ENCODE measurements around the gene TSNAX.

Gene TSNAX

DNA sequence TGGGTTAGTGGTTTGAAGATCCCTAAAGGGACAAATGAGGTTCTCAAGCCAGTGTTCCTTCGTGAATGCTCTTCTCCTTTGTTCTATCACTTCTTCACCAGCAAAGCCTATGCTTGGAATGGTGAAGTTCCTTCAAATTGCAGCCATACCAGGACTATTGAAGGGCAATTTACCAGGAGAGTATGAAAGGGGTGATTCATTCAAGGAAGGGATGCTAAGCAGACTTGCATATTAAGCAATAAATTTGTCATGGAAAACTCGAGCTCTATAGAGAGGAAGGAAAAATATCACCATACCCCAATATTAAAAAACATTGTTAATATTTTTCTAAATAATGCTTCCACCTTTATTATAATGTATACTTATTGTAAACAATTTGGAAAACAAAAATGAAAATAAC, 9.3 kb upstream of the TSNAX start:
- DNase-seq, result no peak

DNA sequence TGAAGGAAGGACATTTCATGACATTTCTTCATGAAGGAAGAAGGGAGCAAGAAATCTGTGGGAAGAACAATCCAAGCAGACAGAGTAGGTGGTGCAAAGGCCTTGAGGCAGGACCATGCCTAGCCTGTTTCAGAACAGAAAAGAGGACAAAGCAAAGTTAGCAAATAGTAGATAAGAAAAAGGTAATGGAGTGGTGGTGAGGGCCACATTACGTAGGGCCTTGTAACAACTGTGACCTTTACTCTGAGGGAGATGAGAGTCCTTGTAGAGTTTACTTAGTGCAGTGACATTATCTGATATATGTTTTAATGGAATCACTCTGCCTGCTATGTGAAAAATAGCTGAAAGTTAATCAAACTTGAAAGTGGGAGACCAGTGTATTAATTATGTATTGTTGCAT, 6.4 kb upstream of the TSNAX start:
- DNase-seq, result no peak

DNA sequence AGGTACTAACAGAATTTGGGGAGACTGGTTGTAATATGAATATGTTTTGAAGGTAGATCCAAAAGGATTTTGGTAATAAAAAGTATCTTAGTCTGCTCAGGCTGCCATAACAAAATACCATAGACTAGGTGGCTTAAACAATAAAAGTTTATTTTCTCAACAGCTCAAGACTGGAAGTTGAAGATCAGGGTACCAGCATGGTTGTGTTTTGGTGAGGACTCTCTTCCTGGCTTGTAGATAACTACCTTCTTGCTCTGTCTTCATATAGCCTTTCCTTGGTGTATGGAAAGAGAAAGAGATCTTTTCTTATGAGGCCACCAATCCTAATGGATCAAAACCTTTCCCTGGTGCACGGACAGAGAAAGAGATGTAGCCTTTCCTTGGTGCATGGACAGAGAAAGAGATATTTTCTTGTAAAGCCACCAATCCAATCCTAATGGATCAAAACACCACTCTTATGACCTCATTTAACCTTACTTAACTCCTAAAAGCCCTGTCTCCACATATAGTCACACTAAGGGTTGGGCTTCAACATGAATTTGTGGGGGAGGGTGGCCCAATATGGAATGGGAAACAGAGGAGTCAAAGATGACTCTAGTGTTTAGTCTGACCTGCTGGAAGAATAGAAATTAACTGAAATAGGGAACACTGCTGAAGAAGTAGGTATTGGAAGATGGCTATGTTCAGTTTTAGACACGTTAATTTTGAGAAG, 5.4 kb upstream of the TSNAX start:
- DNase-seq, result no peak

DNA sequence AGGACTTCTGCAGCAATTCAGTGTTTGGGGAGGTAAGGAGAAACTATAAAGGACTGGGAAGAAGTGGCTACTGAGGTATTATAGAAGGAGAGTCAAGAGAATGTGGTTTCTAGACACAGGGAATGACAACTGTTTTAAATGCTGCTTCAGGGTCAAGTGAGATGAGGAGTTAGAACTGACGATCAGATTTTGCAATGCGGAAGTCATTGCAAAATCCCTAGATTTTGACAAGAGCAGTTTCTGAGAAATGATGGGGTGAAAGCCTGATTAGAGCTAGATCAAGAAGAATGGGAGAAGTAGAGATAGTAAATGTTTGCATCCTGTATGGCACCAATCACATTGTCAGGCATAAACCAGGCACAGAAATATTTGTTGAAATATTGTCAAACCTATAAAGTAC, 4.7 kb upstream of the TSNAX start:
- DNase-seq, result no peak

DNA sequence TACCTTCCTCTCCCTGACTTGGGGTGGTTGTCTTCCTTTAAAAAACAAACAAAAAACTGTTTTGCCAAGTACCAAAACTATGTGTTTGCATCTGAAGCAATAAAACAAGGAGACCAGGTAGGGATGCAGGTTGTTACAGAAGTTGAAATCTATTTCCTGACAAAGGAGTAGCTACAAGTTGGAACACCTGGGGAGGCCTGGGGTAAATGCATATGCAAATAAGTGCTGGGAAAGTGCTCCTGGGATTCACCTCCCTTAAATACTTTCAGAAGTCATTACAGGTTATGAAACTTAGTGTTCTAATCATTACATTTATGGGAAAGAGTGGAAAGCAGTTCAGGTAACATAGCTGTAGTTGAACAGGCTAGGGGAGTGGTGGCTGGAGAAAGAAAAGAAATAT, 1.9 kb upstream of the TSNAX start:
- DNase-seq, result no peak

DNA sequence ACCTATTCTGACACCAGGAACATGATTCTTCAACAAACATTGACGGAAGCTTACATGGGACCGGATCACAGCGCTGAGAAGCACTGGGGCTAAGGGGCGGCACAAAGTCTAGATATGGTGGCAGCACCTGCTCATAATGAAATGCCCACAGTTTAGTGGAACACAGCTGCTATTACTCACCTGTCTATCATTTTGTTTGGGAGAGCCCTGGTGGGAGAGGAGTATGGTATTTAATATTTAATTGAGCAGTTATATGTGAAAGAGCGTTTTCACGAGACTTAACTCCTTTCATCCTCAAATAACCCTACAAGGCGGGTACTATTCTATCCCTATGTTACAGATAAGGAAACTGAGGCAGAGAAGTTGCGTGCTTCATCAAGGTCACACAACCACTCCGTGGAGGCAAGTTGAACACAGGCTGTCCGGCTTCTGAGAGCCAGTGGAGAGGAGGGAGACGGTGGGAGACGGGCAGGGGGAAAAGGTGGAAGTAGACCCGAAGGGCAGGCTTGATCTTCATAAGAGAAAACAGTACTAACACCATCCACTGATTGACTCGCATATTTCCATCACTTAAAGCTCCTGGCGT, 790 bp upstream of the TSNAX start:
- DNase-seq, result no peak

DNA sequence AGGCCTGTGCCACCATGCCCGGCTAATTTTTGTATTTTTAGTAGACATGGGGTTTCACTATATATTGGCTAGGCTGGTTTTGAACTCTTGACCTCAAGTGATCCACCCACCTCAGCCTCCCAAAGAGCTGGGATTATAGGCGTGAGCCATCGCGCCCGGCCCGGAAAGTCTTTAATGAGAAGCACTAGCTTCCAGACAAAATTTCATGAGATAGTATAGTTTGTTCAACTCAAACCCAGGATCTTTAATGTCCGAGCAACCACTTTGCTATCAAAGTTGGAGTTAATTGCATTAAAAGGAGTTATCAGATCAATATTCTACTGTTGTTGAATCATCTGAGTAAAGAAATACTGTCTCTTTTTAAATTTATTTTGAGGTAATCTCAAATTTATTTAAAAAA, 4.8 kb downstream of the TSNAX start:
- DNase-seq, result no peak

DNA sequence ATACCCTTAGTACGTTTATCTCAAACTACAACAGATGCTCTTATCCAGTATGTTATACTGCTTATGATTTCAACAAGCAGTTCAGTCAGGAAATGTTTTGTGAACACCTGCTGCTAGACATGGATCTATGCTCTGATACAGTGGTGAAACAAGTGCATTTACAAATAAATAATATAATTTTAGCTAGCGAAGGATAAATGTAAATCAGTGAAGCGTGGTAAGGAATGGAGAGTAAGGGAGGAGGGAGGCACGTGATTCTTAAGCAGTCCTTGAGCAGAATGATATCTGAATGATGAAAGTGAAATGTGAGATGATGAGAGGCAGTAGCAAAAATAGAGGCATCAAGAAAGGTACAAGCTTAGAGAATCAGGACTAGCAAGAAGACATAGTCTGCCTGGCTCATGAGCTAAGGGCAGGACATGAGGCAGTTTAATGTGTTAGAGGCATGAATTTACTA, 6.3 kb downstream of the TSNAX start:
- DNase-seq, result no peak

DNA sequence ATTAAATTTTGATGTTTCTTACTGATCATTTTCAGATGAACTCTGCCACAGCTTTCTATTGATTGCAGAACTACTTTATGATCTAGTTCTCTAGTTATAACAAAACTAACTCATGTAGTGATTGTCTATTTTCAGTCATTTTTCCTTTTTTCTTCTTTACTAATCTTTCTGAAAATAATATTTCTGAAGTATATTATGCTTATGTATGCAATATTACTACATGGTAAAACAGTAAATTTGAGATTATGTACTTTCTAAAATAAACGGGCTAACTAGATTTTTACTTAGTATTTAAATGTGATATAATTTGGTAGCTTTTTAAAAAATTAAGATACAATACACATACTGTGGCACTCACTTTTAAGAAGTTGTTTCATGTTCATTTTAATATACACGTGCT, 7.6 kb downstream of the TSNAX start:
- no peak for DNase-seq

DNA sequence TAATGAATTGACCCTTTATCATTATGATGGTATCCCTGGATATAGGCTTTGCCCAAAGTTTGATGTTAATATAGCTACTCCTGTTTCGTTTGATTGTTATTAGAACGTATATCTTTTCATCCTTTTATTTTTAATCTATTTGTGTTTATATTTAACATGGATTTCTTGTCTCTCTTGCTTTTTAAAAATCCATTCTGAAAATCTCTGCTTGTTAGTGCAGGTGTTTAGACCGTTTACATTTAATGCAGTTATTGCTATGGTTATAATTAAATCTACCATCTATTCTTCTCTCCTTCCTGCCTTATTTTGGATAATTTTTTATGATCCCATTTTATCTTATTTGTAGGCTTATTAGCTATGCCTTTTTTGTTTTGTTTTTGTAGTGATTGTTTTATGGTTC, 12.4 kb downstream of the TSNAX start:
- no peak for DNase-seq

DNA sequence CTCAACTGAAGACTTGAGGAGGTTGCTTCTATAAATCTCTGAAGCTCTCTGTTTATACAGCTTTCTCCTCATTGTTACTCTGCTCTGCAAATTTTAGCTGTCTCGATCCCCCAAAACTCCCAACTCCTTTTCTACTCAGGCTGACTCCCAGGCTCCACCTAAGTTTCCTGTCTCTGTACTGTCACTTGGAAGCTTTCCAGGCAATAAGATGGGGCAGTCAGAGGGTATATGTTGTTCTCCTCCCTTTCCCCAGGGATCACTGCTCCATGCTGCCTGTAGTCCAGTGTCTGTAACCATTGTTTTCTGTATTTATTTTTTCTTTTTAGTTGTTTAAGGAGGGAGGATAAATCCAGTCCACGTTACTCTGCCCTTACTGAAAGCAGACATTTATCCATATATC, 13.4 kb downstream of the TSNAX start:
- no peak for DNase-seq

DNA sequence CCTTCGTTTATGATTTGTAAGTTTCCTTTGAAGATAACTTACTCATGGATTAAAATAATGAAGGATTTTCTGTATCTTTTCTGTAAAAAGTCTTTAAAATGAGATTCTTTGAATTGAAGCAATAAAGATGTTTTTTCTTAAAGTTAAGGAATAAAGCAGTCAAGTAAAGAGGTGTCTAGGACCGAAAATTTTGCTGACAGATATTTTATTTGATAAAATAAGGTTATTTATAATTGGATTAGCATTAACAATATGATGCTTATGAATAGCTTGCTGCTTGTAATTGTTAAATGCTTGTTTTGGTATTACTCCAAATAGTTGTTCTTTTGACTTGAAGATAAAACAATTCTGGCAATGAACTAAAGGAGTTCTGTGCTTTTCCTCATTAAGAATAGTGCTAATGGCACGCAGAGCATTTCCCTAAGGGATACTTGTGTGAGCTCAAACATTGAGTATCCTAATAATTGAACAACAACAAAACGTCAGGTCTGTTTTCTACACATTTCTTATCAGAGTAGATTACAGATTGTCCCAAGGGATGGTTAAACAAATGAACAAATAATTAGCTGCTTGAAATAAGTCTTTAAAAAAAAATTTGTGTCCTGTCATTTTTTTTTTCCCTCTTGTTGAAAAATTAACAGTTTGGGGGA, 16.6 kb downstream of the TSNAX start:
- no peak for DNase-seq

DNA sequence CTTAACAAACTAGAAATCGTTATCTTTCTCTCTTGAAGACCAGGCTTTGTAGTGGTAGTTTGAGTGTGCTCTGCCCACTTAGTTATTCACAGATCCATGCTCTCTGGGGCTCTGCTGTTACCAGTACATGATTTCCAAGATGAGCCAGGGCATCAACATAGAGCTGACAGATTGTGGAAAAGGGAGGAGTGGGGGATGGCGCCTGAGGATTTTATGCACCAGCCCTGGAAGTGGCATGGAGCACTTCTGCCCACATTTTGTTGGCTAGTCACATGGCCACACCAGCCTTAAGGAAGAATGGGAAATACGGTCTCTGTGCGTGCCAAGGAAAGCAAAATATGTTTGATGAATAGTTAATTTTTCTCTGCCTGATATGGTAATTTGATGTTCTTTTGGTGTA, 18.2 kb downstream of the TSNAX start:
- no peak for DNase-seq

DNA sequence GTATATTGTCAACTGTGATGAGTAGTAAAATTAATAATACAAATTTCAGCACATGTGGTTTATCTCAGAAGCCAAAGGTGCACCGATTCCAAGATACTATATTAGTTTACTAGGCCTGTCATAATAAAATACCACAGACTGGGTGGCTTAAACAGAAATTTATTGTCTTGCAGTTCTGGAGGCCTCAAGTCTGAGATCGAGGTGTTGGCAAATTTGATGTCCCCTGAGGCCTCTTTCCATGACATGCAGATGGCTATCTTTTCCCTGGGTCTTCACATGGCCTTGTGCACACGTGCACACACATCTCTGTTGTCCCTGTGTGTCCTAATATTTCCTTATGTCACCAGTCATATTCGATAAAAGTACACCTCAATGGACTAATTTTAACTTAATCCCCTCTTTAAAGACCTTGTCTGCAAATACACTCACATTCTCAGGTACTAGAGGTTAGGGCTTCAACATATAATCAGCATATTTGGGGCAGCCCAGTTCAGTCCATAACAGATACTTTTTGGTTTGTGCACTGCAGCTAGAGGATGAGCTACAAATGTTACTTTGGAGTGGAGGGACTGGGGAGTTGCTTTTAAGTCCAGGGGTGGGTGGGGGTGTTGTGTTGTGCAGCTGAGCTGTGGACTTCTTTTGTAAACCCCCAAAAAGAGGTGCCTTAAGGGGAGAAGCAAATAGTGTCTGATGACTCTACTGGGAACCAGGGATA, 21.4 kb downstream of the TSNAX start:
- no peak for DNase-seq

DNA sequence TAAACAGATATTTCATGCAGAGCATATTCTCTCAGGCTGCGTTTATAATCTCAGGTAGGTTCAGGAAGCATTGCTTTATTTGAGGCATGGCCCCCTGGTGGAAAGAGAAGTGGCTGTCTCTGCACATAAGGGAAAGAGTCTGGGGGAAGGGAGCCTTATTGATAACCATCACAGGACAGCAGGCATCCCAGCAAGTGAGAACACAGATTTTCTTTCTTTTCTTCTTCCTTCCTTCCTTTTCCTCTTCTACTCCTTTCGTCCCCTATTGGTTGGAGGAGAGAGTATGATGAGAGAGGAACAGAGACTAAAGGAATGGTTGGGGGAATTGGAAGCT, 21.9 kb downstream of the TSNAX start:
- DNase-seq, result no peak

DNA sequence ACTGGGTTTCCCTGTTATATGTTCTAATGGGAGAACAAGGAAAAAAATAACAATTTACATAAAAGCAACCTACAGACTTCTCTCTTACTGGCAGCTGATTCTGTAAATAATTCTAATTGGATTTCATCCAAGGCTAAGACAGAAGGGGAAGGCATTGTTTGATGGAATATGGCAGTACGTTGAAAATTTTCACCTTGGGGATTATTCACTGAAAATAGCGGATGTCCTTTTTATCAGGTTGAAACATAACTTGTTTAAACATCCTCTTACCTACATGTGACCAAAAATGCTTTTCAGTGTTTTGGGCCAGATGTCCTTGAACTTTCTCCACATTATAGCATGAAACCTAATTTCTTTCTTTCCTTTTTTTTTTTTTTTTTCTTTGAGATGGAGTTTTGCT, 24.9 kb downstream of the TSNAX start:
- no peak for DNase-seq

DNA sequence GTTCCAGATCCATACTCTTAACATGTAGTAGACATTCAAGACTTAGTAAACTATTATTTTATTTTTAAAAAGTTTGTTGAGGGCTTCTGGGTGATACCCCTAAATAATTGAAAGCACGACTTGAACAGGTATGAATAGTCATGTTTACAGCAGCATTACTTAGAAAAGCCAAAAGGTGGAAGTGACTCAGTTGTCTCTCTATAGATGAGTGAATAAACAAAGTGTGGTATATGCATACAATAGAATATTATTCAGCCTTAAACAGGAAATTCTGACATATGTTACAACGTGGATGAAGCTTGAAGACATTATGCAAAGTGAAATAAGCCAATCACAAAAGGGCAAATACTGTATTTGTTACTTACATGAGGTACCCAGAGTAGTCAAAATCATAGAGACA, 26.5 kb downstream of the TSNAX start:
- no peak for DNase-seq

DNA sequence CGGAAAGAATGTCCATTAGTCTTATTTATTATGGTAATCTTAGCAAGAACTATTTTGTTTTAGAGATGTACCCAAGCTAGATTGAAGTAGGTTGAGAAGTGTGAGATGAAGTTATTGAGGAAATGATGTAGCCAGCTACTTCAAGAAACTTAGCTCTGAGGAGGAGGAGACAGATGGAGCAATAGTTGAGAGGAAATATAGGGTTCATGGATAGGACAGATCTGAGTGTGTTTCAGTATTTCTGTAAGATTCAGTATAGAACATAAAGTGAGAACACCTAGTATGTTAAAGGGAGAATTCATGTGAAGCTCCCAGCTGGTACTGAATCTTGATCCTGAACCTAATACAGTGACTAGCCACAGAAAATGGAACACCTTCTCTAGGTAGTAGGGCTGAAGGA, 28.9 kb downstream of the TSNAX start:
- DNase-seq, result no peak

DNA sequence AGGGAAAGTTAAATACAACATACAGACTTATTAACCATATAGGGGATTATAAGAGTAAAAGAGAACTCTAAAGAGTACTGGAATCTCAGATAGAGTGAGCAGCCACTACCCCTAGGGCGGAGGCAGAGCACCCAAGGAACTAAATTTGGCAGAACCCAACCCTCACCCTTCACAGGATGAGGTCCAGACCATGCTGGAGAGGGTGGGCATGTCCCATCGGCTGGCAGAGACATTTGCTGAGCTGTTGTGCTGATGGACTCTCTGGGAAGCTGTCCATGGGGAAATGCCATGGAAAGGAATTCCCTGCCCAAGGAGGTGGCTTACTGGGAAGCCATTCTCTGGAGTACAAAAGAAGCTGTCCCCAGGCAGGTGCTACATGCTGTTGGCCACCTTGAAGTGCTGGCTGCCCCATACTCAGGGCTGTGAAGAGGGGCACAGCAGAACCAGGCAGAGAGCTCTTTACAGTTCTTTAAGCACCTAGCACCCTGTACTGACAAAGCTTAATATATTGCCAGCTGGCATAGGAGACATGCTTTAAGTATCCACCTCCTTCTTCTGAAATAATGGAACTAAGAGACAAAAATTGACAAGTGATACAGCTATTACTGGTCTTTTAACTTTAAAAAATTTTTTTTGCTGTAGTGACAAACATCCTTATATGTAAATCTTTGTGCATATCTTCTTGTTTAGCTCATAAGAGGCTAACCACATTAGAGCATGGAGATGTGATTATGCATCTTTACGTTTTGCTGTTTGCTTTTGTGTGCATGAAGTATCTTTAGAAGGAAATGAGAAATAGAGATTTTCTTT, 29.6 kb downstream of the TSNAX start:
- DNase-seq, result no peak

DNA sequence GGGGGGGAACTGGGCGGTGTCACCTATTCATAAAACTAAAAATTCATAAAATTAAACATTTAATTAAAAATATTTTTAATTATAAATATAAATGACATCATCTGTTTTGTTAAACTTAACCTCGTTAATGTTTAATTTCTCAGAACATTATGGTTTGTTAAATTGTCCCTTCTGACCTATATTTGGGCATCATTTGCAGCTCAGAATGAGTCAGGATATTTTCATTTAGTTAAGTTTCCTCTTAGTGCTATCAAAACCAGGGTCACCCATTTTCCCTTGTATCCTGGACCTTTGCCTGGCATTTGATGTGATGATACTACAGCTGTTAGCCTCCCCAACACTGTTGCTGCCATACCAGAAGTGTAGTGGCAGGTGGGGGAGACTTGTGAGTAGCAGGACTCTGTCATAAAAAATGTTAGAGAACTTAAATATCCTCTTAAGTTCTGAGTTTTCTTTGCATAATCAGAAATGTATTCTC, 30.3 kb downstream of the TSNAX start:
- DNase-seq, result no peak

DNA sequence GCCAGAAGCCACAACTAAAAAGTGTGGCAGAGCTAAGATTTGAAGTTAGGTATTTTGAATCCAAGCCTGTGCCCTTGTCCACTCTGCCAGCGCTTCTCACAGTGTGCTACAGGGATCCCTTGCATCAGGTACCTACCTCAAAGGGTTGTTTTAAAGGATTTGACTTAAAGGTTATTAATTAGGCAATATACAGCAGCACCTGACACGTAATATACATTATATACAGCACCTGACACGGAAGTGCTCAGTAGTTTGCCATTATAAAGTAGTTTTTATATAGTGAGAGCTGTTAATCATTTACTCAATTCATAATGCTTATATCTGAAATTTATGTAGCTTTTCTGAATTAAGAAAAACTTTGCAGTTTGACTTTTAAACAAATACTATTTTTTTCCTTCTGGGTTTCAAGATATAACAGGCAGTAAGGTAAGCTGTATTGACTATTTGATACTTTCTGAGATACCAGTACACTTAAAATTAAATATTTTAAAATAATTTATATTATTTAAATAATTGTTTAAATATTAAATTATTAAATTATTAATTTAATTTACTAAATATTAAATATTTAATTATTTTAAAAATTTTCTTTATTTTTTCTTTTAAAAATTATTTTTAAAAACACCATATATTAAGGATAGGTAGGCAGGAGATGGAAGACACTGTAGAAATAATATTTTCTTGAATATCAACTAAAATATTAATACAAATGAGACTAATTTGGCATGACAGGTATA, 33.3 kb downstream of the TSNAX start:
- DNase-seq, result no peak

DNA sequence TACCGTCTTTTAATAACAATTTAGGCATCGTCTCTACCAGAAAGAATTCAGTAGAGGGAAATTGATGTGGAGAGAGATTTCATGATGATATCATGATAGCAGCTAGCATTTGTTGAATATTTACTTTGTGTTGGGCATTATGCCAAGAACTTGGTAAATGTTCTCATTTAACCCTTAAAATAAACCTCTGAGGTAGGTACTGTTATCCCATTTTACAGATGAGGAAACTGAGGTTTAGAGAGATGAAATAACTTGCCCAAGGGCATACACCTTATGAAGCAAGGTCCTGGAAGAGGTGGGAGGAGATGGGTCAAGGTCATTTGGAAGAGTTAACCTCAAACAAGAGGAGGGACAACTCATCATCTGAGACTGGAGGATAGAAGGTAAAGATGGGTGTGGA, 34.8 kb downstream of the TSNAX start:
- DNase-seq, result no peak

All from activated CD8-positive, alpha-beta memory T cell treated with anti-CD3 and anti-CD28 coated beads, Interleukin-2, amount 50 U/mL, for 48 hours (primary cell).